ENCODE results near the gene U2AF2.

The U2AF2 gene

GRCh38 chr19:55616395-55616875 lies 38.4 kb upstream of the U2AF2 start:
- peaks cover 43% of the 10 kb centered on the region for H3K36me3 Mint-ChIP-seq
- no peak for ATAC-seq
- no peak overlapping the region for H3K4me3 Mint-ChIP-seq
- H3K27ac Mint-ChIP-seq: no peak overlapping the region
- peaks cover 17% of the 10 kb centered on the region for H3K4me1 Mint-ChIP-seq
- DNase-seq (ENCODE audit: low spot score in 2 of 2): no peak
- H3K9me3 Mint-ChIP-seq: no peaks in the 10 kb centered on the region

- Mint-ChIP-seq H3K27ac (no peak overlapping the region), H3K36me3 (peaks cover 43% of the 10 kb centered on the region), H3K4me3 (no peak overlapping the region), H3K9me3 (no peaks in the 10 kb centered on the region), H3K4me1 (peaks cover 9% of the 10 kb centered on the region)
- DNase-seq (ENCODE audit: low spot score in 2 of 2) (no peak), ATAC-seq (no peak)
These were observed 37.4 kb upstream of the U2AF2 start for GRCh38 chr19:55617426-55617825.

- no peak overlapping the region for H3K27ac Mint-ChIP-seq
- peaks cover 43% of the 10 kb centered on the region for H3K36me3 Mint-ChIP-seq
- no peak overlapping the region for H3K4me3 Mint-ChIP-seq
- H3K9me3 Mint-ChIP-seq: no peaks in the 10 kb centered on the region
- DNase-seq (ENCODE audit: low spot score in 2 of 2): no peak
- H3K4me1 Mint-ChIP-seq: peaks cover 2% of the 10 kb centered on the region
- ATAC-seq: no peak
These were observed 36.4 kb upstream of the U2AF2 start for GRCh38 chr19:55618426-55618825.

GRCh38 chr19:55619286-55619685 lies 35.5 kb upstream of the U2AF2 start:
- peaks cover 10% of the 10 kb centered on the region for H3K4me1 Mint-ChIP-seq
- ATAC-seq (no peak), DNase-seq (ENCODE audit: low spot score in 2 of 2) (no peak)
- no peaks in the 10 kb centered on the region for H3K9me3 Mint-ChIP-seq
- peaks cover 50% of the 10 kb centered on the region for H3K36me3 Mint-ChIP-seq
- no peak overlapping the region for H3K4me3 Mint-ChIP-seq
- H3K27ac Mint-ChIP-seq: no peak overlapping the region

GRCh38 chr19:55620410-55621204 lies 34.2 kb upstream of the U2AF2 start:
- Mint-ChIP-seq H3K4me1 (peaks cover 19% of the 10 kb centered on the region), H3K36me3 (peaks cover 55% of the 10 kb centered on the region), H3K27ac (peak overlapping the region; percentile 43), H3K9me3 (no peaks in the 10 kb centered on the region), H3K4me3 (no peak overlapping the region)
- no peak for DNase-seq (ENCODE audit: low spot score in 2 of 2)
- peak; percentile 4 for ATAC-seq

GRCh38 chr19:55621205-55621672 lies 33.6 kb upstream of the U2AF2 start:
- DNase-seq (ENCODE audit: low spot score in 2 of 2) (no peak), ATAC-seq (no peak)
- Mint-ChIP-seq H3K9me3 (no peaks in the 10 kb centered on the region), H3K27ac (peak overlapping the region; percentile 43), H3K4me3 (no peak overlapping the region), H3K36me3 (peaks cover 60% of the 10 kb centered on the region), H3K4me1 (peaks cover 24% of the 10 kb centered on the region)

- DNase-seq (ENCODE audit: low spot score in 2 of 2): no peak
- H3K9me3 Mint-ChIP-seq: no peaks in the 10 kb centered on the region
- peaks cover 29% of the 10 kb centered on the region for H3K4me1 Mint-ChIP-seq
- peaks cover 62% of the 10 kb centered on the region for H3K36me3 Mint-ChIP-seq
- no peak overlapping the region for H3K27ac Mint-ChIP-seq
- no peak for ATAC-seq
- H3K4me3 Mint-ChIP-seq: no peak overlapping the region
These were observed 33.1 kb upstream of the U2AF2 start for GRCh38 chr19:55621673-55622231.

GRCh38 chr19:55622242-55622969 lies 32.4 kb upstream of the U2AF2 start:
- Mint-ChIP-seq H3K9me3 (no peaks in the 10 kb centered on the region), H3K27ac (no peak overlapping the region), H3K36me3 (peaks cover 58% of the 10 kb centered on the region), H3K4me1 (peaks cover 33% of the 10 kb centered on the region), H3K4me3 (no peak overlapping the region)
- ATAC-seq: no peak
- DNase-seq (ENCODE audit: low spot score in 2 of 2): no peak

GRCh38 chr19:55623130-55623529 lies 31.7 kb upstream of the U2AF2 start:
- ATAC-seq: no peak
- Mint-ChIP-seq H3K36me3 (peaks cover 50% of the 10 kb centered on the region), H3K4me1 (peaks cover 33% of the 10 kb centered on the region), H3K4me3 (no peak overlapping the region), H3K27ac (no peak overlapping the region), H3K9me3 (no peaks in the 10 kb centered on the region)
- DNase-seq (ENCODE audit: low spot score in 2 of 2): no peak

GRCh38 chr19:55623561-55623960 lies 31.3 kb upstream of the U2AF2 start:
- Mint-ChIP-seq H3K9me3 (no peaks in the 10 kb centered on the region), H3K4me3 (peak overlapping the region; percentile 76), H3K36me3 (peaks cover 46% of the 10 kb centered on the region), H3K27ac (peak overlapping the region; percentile 95), H3K4me1 (peaks cover 33% of the 10 kb centered on the region)
- no peak for DNase-seq (ENCODE audit: low spot score in 2 of 2)
- ATAC-seq: no peak

- Mint-ChIP-seq H3K36me3 (peaks cover 45% of the 10 kb centered on the region), H3K27ac (peak within 1 kb of the TSS; percentile 95), H3K4me1 (peaks cover 33% of the 10 kb centered on the region), H3K4me3 (peak within 1 kb of the TSS; percentile 76), H3K9me3 (no peaks in the 10 kb centered on the region)
- peak; percentile 98 for DNase-seq (ENCODE audit: low spot score in 2 of 2)
- ATAC-seq: peak; percentile 71
These were observed 30.5 kb upstream of the U2AF2 start, which contains the start of gene ZNF784 for GRCh38 chr19:55624109-55625003. ZNF784 (minus strand) TSS chr19:55624566; CDS start chr19:55624561, 5 bp downstream.

- peaks cover 33% of the 10 kb centered on the region for H3K4me1 Mint-ChIP-seq
- no peaks in the 10 kb centered on the region for H3K9me3 Mint-ChIP-seq
- peak overlapping the region; percentile 76 for H3K4me3 Mint-ChIP-seq
These were observed 29.9 kb upstream of the U2AF2 start for GRCh38 chr19:55625004-55625326.

GRCh38 chr19:55626350-55626749 lies 28.5 kb upstream of the U2AF2 start:
- H3K36me3 Mint-ChIP-seq: peaks cover 30% of the 10 kb centered on the region
- DNase-seq (ENCODE audit: low spot score in 2 of 2) (peak in 1 of 2 donors; percentile 80), ATAC-seq (peak; percentile 72)
- H3K4me3 Mint-ChIP-seq: peak overlapping the region; percentile 49
- peak overlapping the region; percentile 6 for H3K27ac Mint-ChIP-seq
- H3K4me1 Mint-ChIP-seq: peaks cover 33% of the 10 kb centered on the region
- H3K9me3 Mint-ChIP-seq: no peaks in the 10 kb centered on the region

More at GRCh38 chr19:55625004-55625326, 29.9 kb upstream of the U2AF2 start:
- peaks cover 40% of the 10 kb centered on the region for H3K36me3 Mint-ChIP-seq
- H3K27ac Mint-ChIP-seq: peak overlapping the region; percentile 95
- no peak for ATAC-seq
- DNase-seq (ENCODE audit: low spot score in 2 of 2): no peak

- Mint-ChIP-seq H3K36me3 (peaks cover 24% of the 10 kb centered on the region), H3K9me3 (no peaks in the 10 kb centered on the region), H3K27ac (peak overlapping the region; percentile 60), H3K4me1 (peaks cover 43% of the 10 kb centered on the region), H3K4me3 (peak overlapping the region; percentile 21)
- ATAC-seq (peak; percentile 61), DNase-seq (ENCODE audit: low spot score in 2 of 2) (peak; percentile 88 to 95)
These were observed 22.4 kb upstream of the U2AF2 start for GRCh38 chr19:55632463-55632834.
